SK-N-MC (cell line): ENCODE results near the gene RND3.

Experiments
- EZH2 ChIP-seq: fragments of 200-600 bp; sonication (generic); IDR thresholded peaks from one replicate; pipeline ENCODE4 v1.6.1; 2017; ENCODE audit warnings: antibody characterized with exemption
- FOXP2 ChIP-seq: optimal IDR thresholded peaks from 2 replicates; pipeline ENCODE3; 2011; ENCODE audit warnings: mild to moderate bottlenecking, moderate library complexity; ENCODE audit not compliant: insufficient read depth; ENCODE audit errors: extremely low read length, control extremely low read depth
- POLR2AphosphoS5 ChIP-seq: IDR thresholded peaks from 2 replicates; pipeline ENCODE4 v1.6.1; 2012; ENCODE audit warnings: mild to moderate bottlenecking, low read depth, low read length, borderline replicate concordance

DNA sequence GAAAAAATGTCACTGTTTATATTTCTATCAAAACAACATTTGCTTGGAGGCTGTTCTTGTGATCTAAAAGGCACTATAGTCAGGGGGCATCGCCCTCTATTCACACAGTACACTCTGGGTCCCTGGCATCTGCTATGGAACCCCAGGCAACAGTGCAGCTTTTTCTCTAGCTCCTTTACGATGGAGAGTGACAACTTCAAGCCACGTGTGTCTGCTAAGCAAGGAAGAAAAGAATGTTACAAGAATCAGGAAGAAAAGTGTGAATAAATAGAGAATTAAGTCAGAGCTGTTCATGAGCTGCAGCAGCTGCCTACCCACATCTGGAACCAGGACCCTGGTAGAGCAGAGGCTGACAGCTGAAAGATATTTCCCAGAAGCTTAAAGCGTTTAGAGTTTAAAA lies 11.2 kb downstream of the RND3 start:
- TF ChIP-seq POLR2AphosphoS5 (no peak), EZH2 (no peak), FOXP2 (no peak)
